ENCODE results near the gene FGD4. TPM values are rescaled to one million over a fixed set of nuclear protein-coding genes. Genes with fewer than 3 reads are reported as not detected.
"Not testable (repeated sequence)": the region's sequence is repeated elsewhere in the genome, so short reads cannot be mapped to it uniquely, and the experiment has no call there.

Gene FGD4
- total RNA-seq, 2 experiments from 2014 or later, result 0.25 to 0.34 TPM

DNA sequence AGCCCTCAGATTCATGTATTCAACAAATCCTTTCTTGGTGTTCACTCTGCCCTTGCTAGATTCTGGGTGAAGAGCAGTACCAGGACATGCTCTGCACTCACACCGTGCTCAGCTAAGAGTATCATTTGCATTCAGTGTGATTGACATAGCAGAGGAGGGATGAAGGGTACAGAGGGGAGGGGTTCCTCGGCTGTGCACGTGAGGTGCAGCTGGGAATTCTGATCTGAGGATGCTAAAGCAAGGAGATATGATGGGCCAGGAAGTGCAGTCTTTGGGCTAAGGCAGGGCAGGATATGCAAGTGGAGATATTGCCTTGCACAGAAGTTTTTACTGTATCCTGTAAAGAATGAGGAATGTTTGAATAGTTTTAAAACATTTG lies 108.6 kb downstream of the FGD4 start:
- Histone ChIP-seq H3K27ac (ENCODE audit: low read depth in 1 of 2, low read length in 2 of 2) (no peak overlapping the region), H3K9me3 (ENCODE audit: control insufficient read depth in 1 of 2, insufficient read depth in 1 of 2, low read length in 2 of 2) (no peaks in the 10 kb centered on the region), H3K4me3 (ENCODE audit: low read length) (no peak overlapping the region), H3K27me3 (ENCODE audit: control insufficient read depth in 1 of 2, insufficient read depth in 2 of 2, low read length in 2 of 2) (peaks cover 0 to 3% of the 10 kb centered on the region in 2 experiments), H3K4me1 (ENCODE audit: insufficient read depth, low read length) (no peaks in the 10 kb centered on the region), H3K36me3 (ENCODE audit: insufficient read depth, low read length) (no peaks in the 10 kb centered on the region)
- no peak overlapping the region for H3K4me3 Mint-ChIP-seq
- CTCF ChIA-PET, result no interaction called here
- no peaks in the 10 kb centered on the region for H3K27me3 Mint-ChIP-seq
- H3K4me1 Mint-ChIP-seq (ENCODE audit: low read depth), result no peaks in the 10 kb centered on the region
- H3K36me3 Mint-ChIP-seq (ENCODE audit: low read depth), result no peaks in the 10 kb centered on the region
- ATAC-seq (ENCODE audit: poor library complexity) (no peak), DNase-seq (no peak)
- POLR2A ChIA-PET, result no interaction called here
- H3K27ac Mint-ChIP-seq, result no peak overlapping the region
- TF ChIP-seq, protein P1, sequence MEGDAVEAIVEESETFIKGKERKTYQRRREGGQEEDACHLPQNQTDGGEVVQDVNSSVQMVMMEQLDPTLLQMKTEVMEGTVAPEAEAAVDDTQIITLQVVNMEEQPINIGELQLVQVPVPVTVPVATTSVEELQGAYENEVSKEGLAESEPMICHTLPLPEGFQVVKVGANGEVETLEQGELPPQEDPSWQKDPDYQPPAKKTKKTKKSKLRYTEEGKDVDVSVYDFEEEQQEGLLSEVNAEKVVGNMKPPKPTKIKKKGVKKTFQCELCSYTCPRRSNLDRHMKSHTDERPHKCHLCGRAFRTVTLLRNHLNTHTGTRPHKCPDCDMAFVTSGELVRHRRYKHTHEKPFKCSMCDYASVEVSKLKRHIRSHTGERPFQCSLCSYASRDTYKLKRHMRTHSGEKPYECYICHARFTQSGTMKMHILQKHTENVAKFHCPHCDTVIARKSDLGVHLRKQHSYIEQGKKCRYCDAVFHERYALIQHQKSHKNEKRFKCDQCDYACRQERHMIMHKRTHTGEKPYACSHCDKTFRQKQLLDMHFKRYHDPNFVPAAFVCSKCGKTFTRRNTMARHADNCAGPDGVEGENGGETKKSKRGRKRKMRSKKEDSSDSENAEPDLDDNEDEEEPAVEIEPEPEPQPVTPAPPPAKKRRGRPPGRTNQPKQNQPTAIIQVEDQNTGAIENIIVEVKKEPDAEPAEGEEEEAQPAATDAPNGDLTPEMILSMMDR (IDR thresholded peaks at IDR 0.05), result no peak
- intact Hi-C loops (cut with DNase I, micrococcal nuclease), result no loop called here
- H3K9me3 Mint-ChIP-seq, result no peaks in the 10 kb centered on the region

DNA sequence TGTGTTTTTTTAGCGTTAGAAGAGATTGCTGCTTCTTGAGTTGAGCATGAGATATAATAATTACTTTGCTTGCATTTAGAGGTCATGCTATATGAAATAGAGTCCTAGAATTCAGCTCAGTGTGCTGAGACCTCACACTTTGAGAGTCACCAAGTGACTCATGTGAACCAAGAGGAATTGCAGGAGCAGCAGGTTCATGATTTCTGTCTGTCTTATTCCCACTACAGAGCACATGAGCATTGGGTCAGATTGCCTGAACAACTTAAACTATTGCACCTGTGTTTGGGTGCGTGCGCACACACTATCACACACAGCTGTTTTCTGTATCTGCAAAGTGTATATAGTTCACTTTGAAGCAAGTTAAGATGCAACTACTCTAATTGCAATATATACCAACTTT lies 109.3 kb downstream of the FGD4 start:
- no peak overlapping the region for H3K4me3 ChIP-seq (ENCODE audit: low read length)
- no peaks in the 10 kb centered on the region for H3K4me1 ChIP-seq (ENCODE audit: insufficient read depth, low read length)
- no peak overlapping the region for H3K27ac ChIP-seq (ENCODE audit: low read depth in 1 of 2, low read length in 2 of 2)
- no peaks in the 10 kb centered on the region for H3K4me1 Mint-ChIP-seq (ENCODE audit: low read depth)
- no peak overlapping the region for H3K27ac Mint-ChIP-seq
- ChIA-PET POLR2A (no interaction called here), CTCF (no interaction called here)
- H3K27me3 ChIP-seq (ENCODE audit: control insufficient read depth in 1 of 2, insufficient read depth in 2 of 2, low read length in 2 of 2), result peaks cover 0 to 3% of the 10 kb centered on the region in 2 experiments
- DNase-seq (no peak), ATAC-seq (ENCODE audit: poor library complexity) (no peak)
- no peaks in the 10 kb centered on the region for H3K27me3 Mint-ChIP-seq
- no peaks in the 10 kb centered on the region for H3K36me3 Mint-ChIP-seq (ENCODE audit: low read depth)
- TF ChIP-seq, protein P1 (IDR thresholded peaks at IDR 0.05), result no peak
- H3K9me3 Mint-ChIP-seq, result no peaks in the 10 kb centered on the region
- intact Hi-C loops (cut with DNase I, micrococcal nuclease), result no loop called here
- no peaks in the 10 kb centered on the region for H3K36me3 ChIP-seq (ENCODE audit: insufficient read depth, low read length)
- no peak overlapping the region for H3K4me3 Mint-ChIP-seq
- no peaks in the 10 kb centered on the region for H3K9me3 ChIP-seq (ENCODE audit: control insufficient read depth in 1 of 2, insufficient read depth in 1 of 2, low read length in 2 of 2)

DNA sequence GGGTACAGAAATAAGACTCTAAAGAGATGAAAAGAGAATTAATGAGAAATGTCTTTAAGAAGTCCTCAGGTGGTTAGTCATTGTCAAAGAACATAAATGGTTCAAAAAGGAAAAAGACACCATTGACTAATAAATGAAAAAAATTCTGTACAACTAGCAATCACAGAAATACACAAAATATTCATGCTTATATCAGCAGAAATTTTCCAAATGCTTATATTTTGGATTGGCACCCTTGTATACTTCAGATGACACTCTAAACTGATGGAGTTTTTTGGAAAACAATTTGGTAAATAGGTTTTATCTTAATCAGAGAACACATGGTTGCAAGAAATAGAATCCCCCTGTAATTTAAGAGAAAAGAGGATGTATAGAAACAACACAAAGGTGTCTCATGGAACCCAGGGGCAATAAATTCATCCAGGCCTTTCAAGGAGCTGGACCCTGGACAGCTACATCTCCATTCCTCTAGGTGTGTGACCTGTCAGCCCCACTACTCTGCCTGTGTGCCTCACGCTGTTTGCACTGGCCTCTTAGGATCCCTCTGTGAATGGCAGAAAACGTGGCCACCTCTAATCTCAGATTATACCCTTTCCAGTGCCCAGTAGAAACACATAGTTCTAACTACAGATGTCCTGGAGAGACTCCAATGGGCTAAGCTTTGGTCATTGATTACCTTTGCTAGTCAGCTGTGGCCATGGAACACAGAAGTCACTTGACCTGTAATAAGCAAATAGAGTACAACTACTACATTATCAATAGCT lies 110.2 kb downstream of the FGD4 start:
- no peaks in the 10 kb centered on the region for H3K4me1 Mint-ChIP-seq (ENCODE audit: low read depth)
- H3K9me3 Mint-ChIP-seq, result no peaks in the 10 kb centered on the region
- no peak overlapping the region for H3K27ac ChIP-seq (ENCODE audit: low read depth in 1 of 2, low read length in 2 of 2)
- H3K4me3 Mint-ChIP-seq, result no peak overlapping the region
- intact Hi-C loops (cut with DNase I, micrococcal nuclease), result no loop called here
- no peak overlapping the region for H3K4me3 ChIP-seq (ENCODE audit: low read length)
- peaks cover 0 to 3% of the 10 kb centered on the region in 2 experiments for H3K27me3 ChIP-seq (ENCODE audit: control insufficient read depth in 1 of 2, insufficient read depth in 2 of 2, low read length in 2 of 2)
- ChIA-PET CTCF (no interaction called here), POLR2A (no interaction called here)
- TF ChIP-seq, protein P1 (IDR thresholded peaks at IDR 0.05), result no peak
- H3K36me3 Mint-ChIP-seq (ENCODE audit: low read depth), result no peaks in the 10 kb centered on the region
- H3K27ac Mint-ChIP-seq, result no peak overlapping the region
- no peaks in the 10 kb centered on the region for H3K4me1 ChIP-seq (ENCODE audit: insufficient read depth, low read length)
- H3K27me3 Mint-ChIP-seq, result no peaks in the 10 kb centered on the region
- H3K36me3 ChIP-seq (ENCODE audit: insufficient read depth, low read length), result no peaks in the 10 kb centered on the region
- no peak for DNase-seq
- no peaks in the 10 kb centered on the region for H3K9me3 ChIP-seq (ENCODE audit: control insufficient read depth in 1 of 2, insufficient read depth in 1 of 2, low read length in 2 of 2)
- no peak for ATAC-seq (ENCODE audit: poor library complexity)

GRCh38 chr12:32511976-32512375 lies 112.6 kb downstream of the FGD4 start:
- H3K9me3 Mint-ChIP-seq; POLR2A ChIA-PET; CTCF ChIA-PET; H3K36me3 ChIP-seq (ENCODE audit: insufficient read depth, low read length); H3K4me3 ChIP-seq (ENCODE audit: low read length); DNase-seq; H3K9me3 ChIP-seq (ENCODE audit: control insufficient read depth in 1 of 2, insufficient read depth in 1 of 2, low read length in 2 of 2); H3K27me3 Mint-ChIP-seq; H3K36me3 Mint-ChIP-seq (ENCODE audit: low read depth); ATAC-seq (ENCODE audit: poor library complexity); H3K27me3 ChIP-seq (ENCODE audit: control insufficient read depth in 1 of 2, insufficient read depth in 2 of 2, low read length in 2 of 2); H3K4me1 Mint-ChIP-seq (ENCODE audit: low read depth); H3K4me1 ChIP-seq (ENCODE audit: insufficient read depth, low read length); intact Hi-C loops (cut with DNase I, micrococcal nuclease); H3K27ac ChIP-seq (ENCODE audit: low read depth in 1 of 2, low read length in 2 of 2); H3K4me3 Mint-ChIP-seq; H3K27ac Mint-ChIP-seq: not testable (repeated sequence)
